Glutamatergic neuron (in vitro differentiated cells): ENCODE data around the gene CFAP298. TPM values are rescaled to one million over a fixed set of nuclear protein-coding genes. Genes with fewer than 3 reads are reported as not detected.

Experiments
- DNase-seq: peaks from one replicate; pipeline ENCODE4 v3.0.0; 2022
- H3K27ac Mint-ChIP-seq: one replicate; pipeline ENCODE4 v1.8.0; 2020; ENCODE audit warnings: mild to moderate bottlenecking, mixed read lengths, inconsistent platforms; ENCODE audit not compliant: unreplicated experiment
- H3K27me3 Mint-ChIP-seq: one replicate; pipeline ENCODE4 v1.8.0; 2020; ENCODE audit warnings: mild to moderate bottlenecking, moderate library complexity, mixed read lengths, inconsistent platforms; ENCODE audit not compliant: unreplicated experiment
- H3K36me3 Mint-ChIP-seq: one replicate; pipeline ENCODE4 v1.8.0; 2020; ENCODE audit warnings: mild to moderate bottlenecking, mixed read lengths, inconsistent platforms; ENCODE audit not compliant: unreplicated experiment
- H3K4me1 Mint-ChIP-seq: one replicate; pipeline ENCODE4 v1.8.0; 2020; ENCODE audit warnings: mild to moderate bottlenecking, low read depth, mixed read lengths, inconsistent platforms; ENCODE audit not compliant: unreplicated experiment
- H3K4me3 Mint-ChIP-seq: one replicate; pipeline ENCODE4 v1.8.0; 2020; ENCODE audit warnings: mild to moderate bottlenecking, mixed read lengths, inconsistent platforms; ENCODE audit not compliant: unreplicated experiment
- H3K9me3 Mint-ChIP-seq: one replicate; pipeline ENCODE4 v1.8.0; 2020; ENCODE audit warnings: mild to moderate bottlenecking, moderate library complexity, mixed read lengths, inconsistent platforms; ENCODE audit not compliant: unreplicated experiment
- CTCF ChIP-seq: fragments of 200-600 bp; sonication (generic); IDR thresholded peaks from one replicate; pipeline ENCODE4 v1.5.0; 2021; ENCODE audit not compliant: partially characterized antibody, unreplicated experiment
- total RNA-seq: library from RNA; stranded (reverse); fragmentation: NEBNext Ultra II Directional; extraction: Animal tissue kit (Norgen Biotek cat#: 25700); gene quantifications from one replicate; pipeline ENCODE4 v1.2.1, GENCODE V29; 2021; ENCODE audit not compliant: unreplicated experiment

CFAP298 gene
- total RNA-seq, 1 donor from 2014 or later = 124 TPM

DNA sequence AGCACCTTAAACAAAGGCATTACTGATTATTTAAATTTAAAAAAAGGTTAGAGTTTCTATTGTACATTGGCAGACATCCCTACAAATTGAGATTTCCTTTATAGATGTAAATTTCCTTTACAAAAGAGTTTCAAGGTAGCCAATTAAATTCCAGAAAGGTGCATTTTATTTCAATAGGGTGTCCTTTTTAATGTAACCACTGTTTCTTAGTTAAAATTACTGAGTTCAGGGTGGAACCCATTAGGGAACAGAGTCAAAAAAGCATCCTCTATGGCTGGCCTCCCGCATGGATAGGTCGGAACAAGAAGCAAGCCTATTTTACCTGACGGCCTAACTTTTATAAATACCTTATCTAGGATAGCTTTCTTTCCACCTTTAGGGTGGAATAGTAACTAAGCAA is 51.3 kb downstream of the CFAP298 start:
- Mint-ChIP-seq H3K4me3 (no peak overlapping the region), H3K36me3 (peaks cover 15% of the 10 kb centered on the region), H3K4me1 (no peaks in the 10 kb centered on the region), H3K27ac (no peak overlapping the region), H3K27me3 (no peaks in the 10 kb centered on the region), H3K9me3 (peaks cover 8% of the 10 kb centered on the region)
- no peak for DNase-seq
- TF ChIP-seq CTCF = no peak

GRCh38 chr21:32559006-32559610 is 53.1 kb downstream of the CFAP298 start:
- peaks cover 3% of the 10 kb centered on the region for H3K9me3 Mint-ChIP-seq
- no peaks in the 10 kb centered on the region for H3K27me3 Mint-ChIP-seq
- no peak overlapping the region for H3K27ac Mint-ChIP-seq
- DNase-seq = no peak
- no peaks in the 10 kb centered on the region for H3K4me1 Mint-ChIP-seq
- TF ChIP-seq CTCF = no peak
- no peak overlapping the region for H3K4me3 Mint-ChIP-seq
- H3K36me3 Mint-ChIP-seq = no peaks in the 10 kb centered on the region

- no peak overlapping the region for H3K4me3 Mint-ChIP-seq
- H3K27me3 Mint-ChIP-seq = no peaks in the 10 kb centered on the region
- no peak for DNase-seq
- H3K27ac Mint-ChIP-seq = no peak overlapping the region
- H3K36me3 Mint-ChIP-seq = no peaks in the 10 kb centered on the region
- H3K4me1 Mint-ChIP-seq = no peaks in the 10 kb centered on the region
- peaks cover 3% of the 10 kb centered on the region for H3K9me3 Mint-ChIP-seq
- no peak for TF ChIP-seq CTCF
These were observed 54.1 kb downstream of the CFAP298 start for GRCh38 chr21:32558106-32558505.

GRCh38 chr21:32554832-32555638 is 57.1 kb downstream of the CFAP298 start:
- Mint-ChIP-seq H3K27me3 (no peaks in the 10 kb centered on the region), H3K9me3 (peaks cover 1% of the 10 kb centered on the region), H3K4me3 (no peak overlapping the region), H3K27ac (no peak overlapping the region), H3K4me1 (no peaks in the 10 kb centered on the region), H3K36me3 (no peaks in the 10 kb centered on the region)
- no peak for DNase-seq
- TF ChIP-seq CTCF = no peak

GRCh38 chr21:32549886-32550285 is 62.3 kb downstream of the CFAP298 start:
- no peak for TF ChIP-seq CTCF
- H3K36me3 Mint-ChIP-seq = no peaks in the 10 kb centered on the region
- H3K9me3 Mint-ChIP-seq = peaks cover 1% of the 10 kb centered on the region
- H3K27me3 Mint-ChIP-seq = no peaks in the 10 kb centered on the region
- H3K27ac Mint-ChIP-seq = no peak overlapping the region
- no peaks in the 10 kb centered on the region for H3K4me1 Mint-ChIP-seq
- no peak for DNase-seq
- no peak overlapping the region for H3K4me3 Mint-ChIP-seq
